ENCODE results near the gene MBP.

- TF ChIP-seq POLR2AphosphoS5 (IDR thresholded peaks at IDR 0.05; ENCODE audit: borderline replicate concordance, low read depth, low read length): no peak
- no peak for TF ChIP-seq EZH2 (IDR thresholded peaks at IDR 0.05)
- no peak for TF ChIP-seq FOXP2 (optimal IDR thresholded peaks at IDR 0.05; ENCODE audit: control extremely low read depth, extremely low read length, insufficient read depth)
Observed at GRCh38 chr18:77067291-77068061, 65.1 kb downstream of the MBP start.
